Muscle layer of duodenum (tissue), 2 donors: Measurements from ENCODE around the gene RETREG3.
"Not testable (repeated sequence)": the region's sequence is repeated elsewhere in the genome, so short reads cannot be mapped to it uniquely, and the experiment has no call there.

Experiments used
- H3K27ac ChIP-seq: one replicate; pipeline ENCODE4 v1.7.0; 2013; ENCODE audit warnings: mild to moderate bottlenecking, low read length
- H3K27me3 ChIP-seq: one replicate; pipeline ENCODE4 v1.7.0; 2013; ENCODE audit warnings: low read depth, mild to moderate bottlenecking, control low read depth, low read length
- H3K36me3 ChIP-seq, 2 donors: one replicate each; pipeline ENCODE4 v1.7.0; 2013; ENCODE audit warnings: low read length in 2 of 2, control low read depth in 1 of 2, mild to moderate bottlenecking in 1 of 2; ENCODE audit not compliant: insufficient read depth in 2 of 2, control insufficient read depth in 1 of 2
- H3K4me1 ChIP-seq, 2 donors: one replicate each; pipeline ENCODE4 v1.7.0; 2013; ENCODE audit warnings: low read length in 2 of 2, mild to moderate bottlenecking in 2 of 2, control low read depth in 1 of 2, moderate library complexity in 1 of 2; ENCODE audit not compliant: insufficient read depth in 2 of 2, control insufficient read depth in 1 of 2
- H3K4me3 ChIP-seq, 2 donors: one replicate each; pipeline ENCODE4 v1.7.0; 2013; ENCODE audit warnings: low read length in 2 of 2, low read depth in 1 of 2, mild to moderate bottlenecking in 1 of 2
- H3K9me3 ChIP-seq, 2 donors: one replicate each; pipeline ENCODE4 v1.7.0; 2013; ENCODE audit warnings: low read length in 2 of 2, control low read depth in 1 of 2, mild to moderate bottlenecking in 1 of 2; ENCODE audit not compliant: control insufficient read depth in 1 of 2
- donor health status: healthy.

The RETREG3 gene

DNA sequence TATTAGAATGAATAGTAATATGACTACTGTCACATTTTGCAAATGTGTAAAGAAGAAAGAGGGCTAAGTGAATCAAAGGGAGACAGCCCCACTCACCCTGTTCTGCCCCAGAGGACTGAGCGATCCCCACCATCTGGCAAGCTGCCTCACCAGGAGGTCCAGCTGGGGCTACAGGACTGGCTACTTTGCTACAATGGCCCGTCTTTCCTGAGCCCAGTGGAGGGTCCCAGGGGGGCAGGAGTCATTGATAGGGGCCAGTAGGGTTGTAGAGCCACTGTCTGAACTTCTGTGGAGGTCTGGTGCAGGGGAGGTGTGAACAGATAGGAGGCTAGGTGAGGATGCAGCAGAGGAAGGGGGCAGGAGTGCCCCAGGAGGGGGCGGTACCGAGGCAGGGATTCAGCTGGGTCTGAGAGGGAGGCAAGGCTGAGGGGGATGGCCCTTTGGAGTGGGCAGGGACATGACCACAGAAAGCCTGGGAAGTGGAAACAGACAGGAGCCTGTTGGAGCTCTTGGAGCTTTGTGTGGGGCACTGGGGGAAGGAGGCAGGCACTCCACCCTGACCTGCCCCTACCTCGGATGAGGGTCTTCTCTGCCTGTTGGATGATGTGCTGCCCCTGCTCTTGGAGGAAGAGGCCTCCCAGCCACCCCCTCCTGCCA, 53.1 kb downstream of the RETREG3 start:
- not testable (repeated sequence) for H3K36me3 ChIP-seq, H3K27me3 ChIP-seq, H3K4me3 ChIP-seq, H3K27ac ChIP-seq, H3K9me3 ChIP-seq
- peaks cover 0 to 20% of the 10 kb centered on the region in 2 donors for H3K4me1 ChIP-seq

GRCh38 chr17:42555122-42555622, 54.0 kb downstream of the RETREG3 start:
- Histone ChIP-seq H3K4me1 (peaks cover 0 to 20% of the 10 kb centered on the region in 2 donors), H3K36me3 (peaks cover 0 to 5% of the 10 kb centered on the region in 2 donors), H3K27me3 (no peaks in the 10 kb centered on the region), H3K9me3 (no peaks in the 10 kb centered on the region), H3K27ac (peak overlapping the region; percentile 86), H3K4me3 (peak overlapping the region; percentile 63 to 82)

GRCh38 chr17:42554250-42555121, 54.7 kb downstream of the RETREG3 start:
- H3K4me1 ChIP-seq: peaks cover 0 to 20% of the 10 kb centered on the region in 2 donors
- peak overlapping the region; percentile 63 to 82 for H3K4me3 ChIP-seq
- peak overlapping the region; percentile 86 for H3K27ac ChIP-seq
- H3K27me3 ChIP-seq: no peaks in the 10 kb centered on the region
- no peaks in the 10 kb centered on the region for H3K9me3 ChIP-seq
- H3K36me3 ChIP-seq: peaks cover 0 to 5% of the 10 kb centered on the region in 2 donors

GRCh38 chr17:42553866-42554249, 55.3 kb downstream of the RETREG3 start:
- Histone ChIP-seq H3K36me3 (peaks cover 0 to 5% of the 10 kb centered on the region in 2 donors), H3K9me3 (no peaks in the 10 kb centered on the region), H3K4me3 (peak overlapping the region; percentile 63 to 82)

GRCh38 chr17:42553161-42553818, 55.9 kb downstream of the RETREG3 start:
- peak overlapping the region in 1 of 2 donors; percentile 82 for H3K4me3 ChIP-seq
- no peak overlapping the region for H3K27ac ChIP-seq

More at GRCh38 chr17:42553866-42554249, 55.3 kb downstream of the RETREG3 start:
- Histone ChIP-seq H3K27ac (peak overlapping the region; percentile 86), H3K4me1 (peaks cover 0 to 20% of the 10 kb centered on the region in 2 donors), H3K27me3 (no peaks in the 10 kb centered on the region)

GRCh38 chr17:42552736-42553135, 56.4 kb downstream of the RETREG3 start, which contains the start of gene HSD17B1:
Gene HSD17B1, plus strand, starts transcription at chr17:42552923. Its CDS starts 11 bp downstream, at chr17:42552934.
- not testable (repeated sequence) for H3K27me3 ChIP-seq, H3K9me3 ChIP-seq, H3K36me3 ChIP-seq
- peak within 1 kb of the TSS in 1 of 2 donors; percentile 82 for H3K4me3 ChIP-seq
- peak within 1 kb of the TSS; percentile 86 for H3K27ac ChIP-seq
- peaks cover 0 to 26% of the 10 kb centered on the region in 2 donors for H3K4me1 ChIP-seq

More at GRCh38 chr17:42553161-42553818, 55.9 kb downstream of the RETREG3 start:
- H3K4me1 ChIP-seq: peaks cover 0 to 25% of the 10 kb centered on the region in 2 donors
- H3K9me3 ChIP-seq: no peaks in the 10 kb centered on the region
- peaks cover 0 to 5% of the 10 kb centered on the region in 2 donors for H3K36me3 ChIP-seq
- H3K27me3 ChIP-seq: no peaks in the 10 kb centered on the region

GRCh38 chr17:42548993-42549755, 60.0 kb downstream of the RETREG3 start:
- H3K4me3 ChIP-seq: no peak overlapping the region

DNA sequence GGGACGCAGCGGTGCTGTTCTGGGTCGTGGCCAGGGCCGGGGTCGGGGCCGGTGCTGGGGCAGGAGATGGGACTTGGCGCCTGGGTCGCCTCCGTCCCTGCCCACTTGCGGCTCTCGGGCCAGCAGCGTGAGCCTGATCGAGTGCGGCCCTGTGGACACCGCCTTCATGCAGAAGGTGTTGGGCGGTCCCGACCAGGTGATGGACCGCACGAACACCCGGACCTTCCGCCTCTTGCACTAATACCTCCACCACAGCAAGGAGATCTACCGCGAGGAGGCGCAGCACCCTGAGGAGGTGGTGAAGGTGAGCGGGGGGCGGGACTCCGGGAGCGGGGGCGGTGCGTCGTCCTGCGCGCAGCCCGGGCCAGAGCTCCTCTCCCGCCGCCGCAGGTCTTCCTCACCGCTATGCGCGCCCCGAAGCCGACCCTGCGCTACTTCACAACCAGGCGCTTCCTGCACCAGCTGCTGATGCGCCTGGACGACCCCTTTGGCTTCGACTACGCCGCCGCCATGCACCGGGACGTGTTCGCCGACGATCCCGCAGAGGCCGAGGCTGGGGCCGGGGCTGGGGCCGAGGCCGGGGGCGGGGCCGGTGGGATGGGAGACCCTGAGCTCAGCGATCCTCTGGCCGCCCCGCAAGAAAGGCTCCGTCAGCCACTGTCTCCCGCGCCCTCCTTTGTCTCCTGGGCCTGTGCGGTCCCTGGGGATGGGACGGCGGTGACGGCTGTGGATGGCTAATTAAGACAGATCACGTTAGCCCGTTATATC, 60.9 kb downstream of the RETREG3 start:
- Histone ChIP-seq H3K27ac (no peak overlapping the region), H3K9me3 (no peaks in the 10 kb centered on the region), H3K27me3 (no peaks in the 10 kb centered on the region), H3K4me1 (peaks cover 0 to 7% of the 10 kb centered on the region in 2 donors), H3K4me3 (peak overlapping the region in 1 of 2 donors; percentile 36), H3K36me3 (peaks cover 5 to 16% of the 10 kb centered on the region in 2 donors)

More at GRCh38 chr17:42548993-42549755, 60.0 kb downstream of the RETREG3 start:
- peaks cover 0 to 6% of the 10 kb centered on the region in 2 donors for H3K36me3 ChIP-seq
- no peaks in the 10 kb centered on the region for H3K27me3 ChIP-seq
- H3K9me3 ChIP-seq: no peaks in the 10 kb centered on the region
- H3K27ac ChIP-seq: no peak overlapping the region
- H3K4me1 ChIP-seq: peaks cover 0 to 16% of the 10 kb centered on the region in 2 donors

DNA sequence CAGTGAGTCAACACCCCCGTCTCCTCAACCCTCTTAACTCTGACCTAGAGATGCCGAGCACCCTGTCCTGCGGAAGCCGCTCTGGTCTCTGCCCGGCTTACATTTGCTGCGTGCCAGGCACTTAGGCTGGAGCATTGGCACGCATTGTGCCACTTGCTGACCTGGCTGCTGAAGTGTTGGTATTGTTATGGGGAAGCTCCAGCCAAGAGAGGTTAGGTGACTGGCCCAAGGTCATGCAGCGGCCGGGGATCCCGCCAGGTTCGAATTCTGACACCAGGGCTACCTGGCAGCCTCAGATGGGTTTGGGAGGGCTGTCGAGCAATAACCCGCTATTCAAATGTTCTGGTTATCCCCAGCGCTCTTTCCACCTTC, 61.5 kb downstream of the RETREG3 start:
- Histone ChIP-seq H3K9me3 (no peaks in the 10 kb centered on the region), H3K4me3 (no peak overlapping the region), H3K4me1 (peaks cover 0 to 6% of the 10 kb centered on the region in 2 donors), H3K36me3 (peaks cover 5 to 21% of the 10 kb centered on the region in 2 donors), H3K27ac (no peak overlapping the region), H3K27me3 (no peaks in the 10 kb centered on the region)

GRCh38 chr17:42547001-42547461, 62.1 kb downstream of the RETREG3 start:
- Histone ChIP-seq H3K9me3 (no peaks in the 10 kb centered on the region), H3K4me3 (no peak overlapping the region), H3K36me3 (peaks cover 5 to 20% of the 10 kb centered on the region in 2 donors), H3K4me1 (peaks cover 0 to 6% of the 10 kb centered on the region in 2 donors), H3K27ac (no peak overlapping the region), H3K27me3 (no peaks in the 10 kb centered on the region)
